GM18498 (cell line): Measurements from ENCODE around the gene IHH.

Experiments
- ATAC-seq: cut with Tn5 transposase; IDR thresholded peaks from one replicate; pipeline ENCODE4 v1.9.1; 2021; ENCODE audit warnings: mild to moderate bottlenecking, moderate library complexity; ENCODE audit not compliant: unreplicated experiment

Gene IHH

GRCh38 chr2:219076253-219076652 is 15.5 kb upstream of the IHH start:
- no peak for ATAC-seq

- no peak for ATAC-seq
Observed at GRCh38 chr2:219073413-219074129, 12.8 kb upstream of the IHH start.

- no peak for ATAC-seq
Observed at GRCh38 chr2:219072741-219073250, 12.1 kb upstream of the IHH start.

- no peak for ATAC-seq
Observed at GRCh38 chr2:219071131-219071816, 10.6 kb upstream of the IHH start.

- ATAC-seq: no peak
Observed at GRCh38 chr2:219065484-219065883, 4.8 kb upstream of the IHH start.

GRCh38 chr2:219062081-219062480 is 1.4 kb upstream of the IHH start:
- ATAC-seq: no peak

- no peak for ATAC-seq
Observed at GRCh38 chr2:219059725-219060682, 717 bp downstream of the IHH start.

GRCh38 chr2:219059375-219059724 is 1.4 kb downstream of the IHH start:
- ATAC-seq: no peak

GRCh38 chr2:219058541-219059374 is 2.0 kb downstream of the IHH start:
- no peak for ATAC-seq

- peak; percentile 92 for ATAC-seq
Observed at GRCh38 chr2:219057709-219058540, 2.8 kb downstream of the IHH start.

- peak; percentile 17 for ATAC-seq
Observed at GRCh38 chr2:219056896-219057708, 3.6 kb downstream of the IHH start.

- no peak for ATAC-seq
Observed at GRCh38 chr2:219056176-219056895, 4.4 kb downstream of the IHH start.

GRCh38 chr2:219054956-219055903 is 5.5 kb downstream of the IHH start:
- ATAC-seq: no peak

- ATAC-seq: no peak
Observed at GRCh38 chr2:219049282-219049681, 11.4 kb downstream of the IHH start.

GRCh38 chr2:219045937-219046550 is 14.7 kb downstream of the IHH start:
- no peak for ATAC-seq

GRCh38 chr2:219042750-219043149 is 18.0 kb downstream of the IHH start:
- ATAC-seq: no peak
